Measurements from ENCODE around the gene KIAA0513. TPM values are rescaled to one million over a fixed set of nuclear protein-coding genes. Genes with fewer than 3 reads are reported as not detected.

Gene KIAA0513
- total and polyA plus RNA-seq, 2 of the 13 experiments (the other 11 are each of a cell fraction or from before 2014, with no cell fraction given): 1.8 TPM

GRCh38 chr16:85062845-85063244, 35.2 kb downstream of the KIAA0513 start:
- WGBS (ENCODE audit: low lambda C conversion rate): 62% methylated on average over 10 of the region's 11 CpGs
- H3K27ac ChIP-seq (ENCODE audit: extremely low read length, insufficient read depth, low read length): no peak overlapping the region
- no peak for ATAC-seq
- no peak for FAIRE-seq
- H3K4me2 ChIP-seq (ENCODE audit: low read depth, low read length): no peak overlapping the region
- no peaks in the 10 kb centered on the region for H3K4me1 ChIP-seq (ENCODE audit: insufficient read depth, low read length)
- no peak overlapping the region for H2AFZ ChIP-seq (ENCODE audit: low read length)
- no peaks in the 10 kb centered on the region for H3K79me2 ChIP-seq (ENCODE audit: insufficient read depth, low read length)
- H4K20me1 ChIP-seq (ENCODE audit: insufficient read depth, low read length): no peaks in the 10 kb centered on the region
- H3K36me3 ChIP-seq (replicated peaks in 1 of 2; ENCODE audit: control insufficient read depth in 1 of 2, insufficient read depth in 2 of 2, low read length in 2 of 2): no peaks in the 10 kb centered on the region
- intact Hi-C loops (cut with micrococcal nuclease; ENCODE audit: unreplicated experiment) (no loop called here), in situ Hi-C loops (cut with HindIII; ENCODE audit: extremely low pct_ligation_motif_present, low pct_unique_long_range_greater_than_20kb) (no loop called here)
- peaks cover 9 to 38% of the 10 kb centered on the region in 2 experiments; a peak in 4 of 5 replicates for H3K27me3 ChIP-seq (ENCODE audit: control insufficient read depth in 1 of 2, insufficient read depth in 2 of 2, low read length in 2 of 2)
- no peak overlapping the region for H3K9ac ChIP-seq (ENCODE audit: insufficient read depth, low read depth, low read length)
- POLR2A ChIA-PET: no interaction called here
- DNase-seq (ENCODE audit: low spot score): no peak
- no TSS peak for BruUV-seq (replicated peaks)
- CTCF ChIA-PET (ENCODE audit: low intra/inter-chr PET ratio, low total read pairs): no interaction called here
- no peak overlapping the region for H3K4me3 ChIP-seq (replicated peaks in 1 of 3; ENCODE audit: insufficient read depth in 1 of 3, low read depth in 2 of 3, low read length in 3 of 3)
- no peaks in the 10 kb centered on the region for H3K9me3 ChIP-seq (ENCODE audit: low read length)
- TF ChIP-seq ZNF841 (CRISPR knock-in tag; IDR thresholded peaks at IDR 0.05; ENCODE audit: borderline replicate concordance) (no peak), ZXDC (CRISPR knock-in tag; IDR thresholded peaks at IDR 0.05) (no peak), THAP11 (CRISPR knock-in tag; IDR thresholded peaks at IDR 0.05) (no peak), ZBTB33 (CRISPR knock-in tag; IDR thresholded peaks at IDR 0.05) (no peak), BRCA1 (CRISPR knock-in tag; IDR thresholded peaks at IDR 0.05) (no peak), HOXA3 (CRISPR knock-in tag; IDR thresholded peaks at IDR 0.05) (no peak), MLLT10 (CRISPR knock-in tag; IDR thresholded peaks at IDR 0.05) (no peak), BATF2 (CRISPR knock-in tag; IDR thresholded peaks at IDR 0.05) (no peak), ZNF569 (CRISPR knock-in tag; IDR thresholded peaks at IDR 0.05; ENCODE audit: borderline replicate concordance) (no peak), GLMP (CRISPR knock-in tag; IDR thresholded peaks at IDR 0.05; ENCODE audit: borderline replicate concordance) (no peak), KLF16 (CRISPR knock-in tag; IDR thresholded peaks at IDR 0.05) (no peak), DNMT1 (CRISPR knock-in tag; IDR thresholded peaks at IDR 0.05) (no peak), ZBTB14 (CRISPR knock-in tag; IDR thresholded peaks at IDR 0.05) (no peak), ZNF460 (CRISPR knock-in tag; IDR thresholded peaks at IDR 0.05; ENCODE audit: borderline replicate concordance) (no peak), ZMYM2 (CRISPR knock-in tag; IDR thresholded peaks at IDR 0.05) (no peak)

Data from HepG2 (cell line).